ENCODE results near the gene DCANP1. TPM values are rescaled to one million over a fixed set of nuclear protein-coding genes. Genes with fewer than 3 reads are reported as not detected.

The DCANP1 gene
- total RNA-seq, 1 experiment from 2014 or later = not detected

DNA sequence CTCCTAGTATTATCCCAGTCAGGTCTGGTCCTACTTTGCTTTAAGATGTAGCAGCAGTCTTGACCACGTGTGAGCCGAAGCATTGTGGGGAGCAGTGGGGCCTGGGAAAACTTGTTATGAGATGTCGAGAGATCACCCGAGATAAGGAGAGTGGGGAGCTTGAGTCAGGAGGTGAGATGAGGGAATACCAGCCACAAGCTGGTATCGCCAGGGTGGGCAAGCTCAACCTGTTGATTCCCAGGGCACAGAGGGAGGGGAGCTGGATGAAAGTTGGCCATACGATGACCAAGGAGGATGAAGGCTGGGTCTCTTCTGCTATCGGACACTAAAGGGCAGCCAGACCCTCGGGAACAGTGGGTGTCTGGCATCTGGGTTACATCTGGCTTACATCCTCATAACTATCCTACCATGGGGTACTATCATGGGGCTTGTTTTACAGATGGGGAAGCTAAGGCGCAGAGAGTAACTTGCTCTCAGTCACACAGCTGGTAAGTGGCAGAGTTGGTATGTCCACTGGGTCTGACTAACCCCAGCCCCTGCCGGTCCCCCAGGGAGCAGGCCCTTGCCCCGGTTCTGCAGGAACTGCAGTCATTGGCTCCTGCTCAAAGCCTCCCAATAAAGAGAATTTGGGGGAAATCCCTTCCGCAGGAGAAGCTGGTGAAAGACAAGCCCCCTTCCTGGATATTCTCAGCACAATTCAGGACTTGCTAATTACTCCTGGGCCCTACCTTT, 18.4 kb upstream of the DCANP1 start:
- Histone ChIP-seq H3K79me2 (ENCODE audit: insufficient read depth, low read length) (no peaks in the 10 kb centered on the region), H3K9me3 (ENCODE audit: control insufficient read depth in 1 of 2, insufficient read depth in 1 of 2, low read depth in 1 of 2, low read length in 2 of 2) (no peaks in the 10 kb centered on the region), H3K36me3 (ENCODE audit: control insufficient read depth in 1 of 2, insufficient read depth in 2 of 2, low read length in 2 of 2) (no peaks in the 10 kb centered on the region), H3K27ac (ENCODE audit: low read depth, low read length) (no peak overlapping the region), H3K4me3 (replicated peaks in 1 of 2; ENCODE audit: low read depth in 1 of 2, low read length in 2 of 2) (no peak overlapping the region), H4K20me1 (ENCODE audit: insufficient read depth) (no peaks in the 10 kb centered on the region), H3K4me2 (ENCODE audit: low read length) (peak overlapping the region; percentile 46), H3K9ac (ENCODE audit: low read length) (no peak overlapping the region), H2AFZ (ENCODE audit: low read depth, low read length, poor library complexity, severe bottlenecking) (peak overlapping the region; percentile 93), H3K4me1 (ENCODE audit: control insufficient read depth in 1 of 2, insufficient read depth in 2 of 2, low read length in 2 of 2) (peaks cover 0 to 11% of the 10 kb centered on the region in 2 experiments; a peak in 2 of 4 replicates), H3K9me2 (ENCODE audit: insufficient read depth) (no peaks in the 10 kb centered on the region), H3K27me3 (ENCODE audit: insufficient read depth, low read length) (no peaks in the 10 kb centered on the region)
- ChIA-PET POLR2A (interaction anchor here (0.9 to 2.5 kb wide), 3 partner anchors 85 to 88 kb away, joined by 3 to 11 read pairs (median 3); no protein-coding TSS in a partner anchor), CTCF (interaction anchor here (1.0 to 14.2 kb wide), 6 partner anchors 8 to 105 kb away, joined by 8 to 476 read pairs (median 26); no protein-coding TSS in a partner anchor), RAD21 (ENCODE audit: low non-redundant PET in 1 of 2, low total read pairs in 2 of 2, uncharacterized antibody in 2 of 2, unreplicated experiment in 2 of 2) (interaction anchor here (0.8 to 2.5 kb wide), 7 partner anchors 9 to 101 kb away, joined by 3 to 17 read pairs (median 6); no protein-coding TSS in a partner anchor)
- intact Hi-C loops (cut with micrococcal nuclease) = loop anchor here (1.0 kb wide), 3 partner anchors 87 to 105 kb away; no protein-coding TSS in a partner anchor
- TF ChIP-seq, protein P1, sequence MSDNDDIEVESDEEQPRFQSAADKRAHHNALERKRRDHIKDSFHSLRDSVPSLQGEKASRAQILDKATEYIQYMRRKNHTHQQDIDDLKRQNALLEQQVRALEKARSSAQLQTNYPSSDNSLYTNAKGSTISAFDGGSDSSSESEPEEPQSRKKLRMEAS (IDR thresholded peaks at IDR 0.05) = no peak
- no peak for TF ChIP-seq EZH2 (IDR thresholded peaks at IDR 0.05)
- TF ChIP-seq TCF7L2 (IDR thresholded peaks at IDR 0.05; ENCODE audit: borderline replicate concordance, extremely low read depth, insufficient read depth, insufficient read length) = no peak
- no peak for TF ChIP-seq EGR1 (IDR thresholded peaks at IDR 0.05; ENCODE audit: low read depth)
- TF ChIP-seq, protein P2, sequence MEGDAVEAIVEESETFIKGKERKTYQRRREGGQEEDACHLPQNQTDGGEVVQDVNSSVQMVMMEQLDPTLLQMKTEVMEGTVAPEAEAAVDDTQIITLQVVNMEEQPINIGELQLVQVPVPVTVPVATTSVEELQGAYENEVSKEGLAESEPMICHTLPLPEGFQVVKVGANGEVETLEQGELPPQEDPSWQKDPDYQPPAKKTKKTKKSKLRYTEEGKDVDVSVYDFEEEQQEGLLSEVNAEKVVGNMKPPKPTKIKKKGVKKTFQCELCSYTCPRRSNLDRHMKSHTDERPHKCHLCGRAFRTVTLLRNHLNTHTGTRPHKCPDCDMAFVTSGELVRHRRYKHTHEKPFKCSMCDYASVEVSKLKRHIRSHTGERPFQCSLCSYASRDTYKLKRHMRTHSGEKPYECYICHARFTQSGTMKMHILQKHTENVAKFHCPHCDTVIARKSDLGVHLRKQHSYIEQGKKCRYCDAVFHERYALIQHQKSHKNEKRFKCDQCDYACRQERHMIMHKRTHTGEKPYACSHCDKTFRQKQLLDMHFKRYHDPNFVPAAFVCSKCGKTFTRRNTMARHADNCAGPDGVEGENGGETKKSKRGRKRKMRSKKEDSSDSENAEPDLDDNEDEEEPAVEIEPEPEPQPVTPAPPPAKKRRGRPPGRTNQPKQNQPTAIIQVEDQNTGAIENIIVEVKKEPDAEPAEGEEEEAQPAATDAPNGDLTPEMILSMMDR (IDR thresholded peaks at IDR 0.05 in 2 of 3, conservative IDR thresholded peaks at IDR 0.05 in 1 of 3; ENCODE audit: borderline replicate concordance in 1 of 3, insufficient read depth in 1 of 3, low read depth in 2 of 3, low read length in 2 of 3) = no peak
- TF ChIP-seq YY1 (IDR thresholded peaks at IDR 0.05; ENCODE audit: extremely low read depth, insufficient replicate concordance, low read depth, low read length) = no peak
- ATAC-seq (no peak), DNase-seq (ENCODE audit: low read depth, low spot score) (no peak)
- no TSS peak for BruUV-seq (replicated peaks)
